ENCODE data around the gene ST3GAL3.

The ST3GAL3 gene

GRCh38 chr1:43841321-43842174, 134.2 kb downstream of the ST3GAL3 start:
- Histone ChIP-seq H3K36me3 (ENCODE audit: insufficient read depth, low read length) (peaks cover 41% of the 10 kb centered on the region), H3K79me2 (ENCODE audit: insufficient read depth, low read length) (no peaks in the 10 kb centered on the region), H3K9ac (ENCODE audit: low read depth, low read length) (no peak overlapping the region), H4K20me1 (ENCODE audit: insufficient read depth, low read length) (no peaks in the 10 kb centered on the region; the same call in 1 of the 2 replicates), H2AFZ (ENCODE audit: low read depth, low read length) (no peak overlapping the region), H3K4me2 (ENCODE audit: insufficient read depth, low read length) (no peak overlapping the region), H3K4me3 (ENCODE audit: low read depth in 1 of 2, low read length in 2 of 2) (no peak overlapping the region), H3K9me3 (ENCODE audit: insufficient read depth, low read length, severe bottlenecking) (no peaks in the 10 kb centered on the region), H3K27me3 (ENCODE audit: insufficient read depth, low read length, poor library complexity) (no peaks in the 10 kb centered on the region), H3K27ac (ENCODE audit: low read length) (no peak overlapping the region), H3K4me1 (ENCODE audit: insufficient read depth, low read length) (peaks cover 10% of the 10 kb centered on the region)
- no peak for DNase-seq
- TF ChIP-seq CTCF (IDR thresholded peaks at IDR 0.05; ENCODE audit: borderline replicate concordance, extremely low read depth, low read length, poor library complexity, severe bottlenecking): no peak
- no peak for TF ChIP-seq EZH2 (IDR thresholded peaks at IDR 0.05; ENCODE audit: borderline replicate concordance, low read depth, low read length, severe bottlenecking)
- no peak for ATAC-seq (ENCODE audit: insufficient read depth, low read depth)

GRCh38 chr1:43842175-43842498, 134.8 kb downstream of the ST3GAL3 start:
- H3K27me3 ChIP-seq (ENCODE audit: insufficient read depth, low read length, poor library complexity): no peaks in the 10 kb centered on the region
- H3K36me3 ChIP-seq (ENCODE audit: insufficient read depth, low read length): peaks cover 41% of the 10 kb centered on the region
- H3K4me2 ChIP-seq (ENCODE audit: insufficient read depth, low read length): no peak overlapping the region
- H4K20me1 ChIP-seq (ENCODE audit: insufficient read depth, low read length): no peaks in the 10 kb centered on the region
- TF ChIP-seq CTCF (IDR thresholded peaks at IDR 0.05; ENCODE audit: borderline replicate concordance, extremely low read depth, low read length, poor library complexity, severe bottlenecking): no peak
- no peak for TF ChIP-seq EZH2 (IDR thresholded peaks at IDR 0.05; ENCODE audit: borderline replicate concordance, low read depth, low read length, severe bottlenecking)
- no peak overlapping the region for H3K9ac ChIP-seq (ENCODE audit: low read depth, low read length)
- H3K4me1 ChIP-seq (ENCODE audit: insufficient read depth, low read length): peaks cover 4% of the 10 kb centered on the region
- H2AFZ ChIP-seq (ENCODE audit: low read depth, low read length): no peak overlapping the region
- no peak for DNase-seq
- no peak overlapping the region for H3K27ac ChIP-seq (ENCODE audit: low read length)
- H3K9me3 ChIP-seq (ENCODE audit: insufficient read depth, low read length, severe bottlenecking): no peaks in the 10 kb centered on the region
- no peak overlapping the region for H3K4me3 ChIP-seq (ENCODE audit: low read depth in 1 of 2, low read length in 2 of 2)
- ATAC-seq (ENCODE audit: insufficient read depth, low read depth): no peak
- no peaks in the 10 kb centered on the region for H3K79me2 ChIP-seq (ENCODE audit: insufficient read depth, low read length)

DNA sequence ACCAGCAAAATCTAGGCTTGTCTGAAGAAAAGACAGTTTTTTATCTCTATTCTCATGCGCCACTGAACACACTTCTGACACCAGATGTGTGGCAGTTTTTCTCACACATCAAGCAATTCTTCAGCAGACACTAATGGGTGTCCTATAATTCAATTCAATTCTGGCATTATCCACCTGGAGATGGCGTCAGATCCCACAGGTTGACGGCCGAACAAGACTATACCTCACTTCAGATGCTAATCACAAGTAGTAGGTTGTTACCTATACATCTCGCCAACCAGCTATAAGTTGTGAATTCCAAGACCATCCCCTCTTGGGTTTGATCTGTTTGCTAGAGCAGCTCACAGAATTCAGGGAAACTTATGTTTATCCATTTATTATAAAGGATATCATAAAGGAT, 136.3 kb downstream of the ST3GAL3 start:
- H3K36me3 ChIP-seq (ENCODE audit: insufficient read depth, low read length): peaks cover 35% of the 10 kb centered on the region
- H3K9me3 ChIP-seq (ENCODE audit: insufficient read depth, low read length, severe bottlenecking): no peaks in the 10 kb centered on the region
- H3K27me3 ChIP-seq (ENCODE audit: insufficient read depth, low read length, poor library complexity): no peaks in the 10 kb centered on the region
- H4K20me1 ChIP-seq (ENCODE audit: insufficient read depth, low read length): no peaks in the 10 kb centered on the region
- H2AFZ ChIP-seq (ENCODE audit: low read depth, low read length): no peak overlapping the region
- ATAC-seq (ENCODE audit: insufficient read depth, low read depth): no peak
- H3K9ac ChIP-seq (ENCODE audit: low read depth, low read length): no peak overlapping the region
- no peak overlapping the region for H3K4me3 ChIP-seq (ENCODE audit: low read depth in 1 of 2, low read length in 2 of 2)
- H3K4me2 ChIP-seq (ENCODE audit: insufficient read depth, low read length): no peak overlapping the region
- no peaks in the 10 kb centered on the region for H3K79me2 ChIP-seq (ENCODE audit: insufficient read depth, low read length)
- no peak for TF ChIP-seq EZH2 (IDR thresholded peaks at IDR 0.05; ENCODE audit: borderline replicate concordance, low read depth, low read length, severe bottlenecking)
- TF ChIP-seq CTCF (IDR thresholded peaks at IDR 0.05; ENCODE audit: borderline replicate concordance, extremely low read depth, low read length, poor library complexity, severe bottlenecking): no peak
- no peak for DNase-seq
- H3K4me1 ChIP-seq (ENCODE audit: insufficient read depth, low read length): no peaks in the 10 kb centered on the region
- no peak overlapping the region for H3K27ac ChIP-seq (ENCODE audit: low read length)

Measured in DND-41 (cell line).